Measurements from ENCODE around the gene LARP6.
"Not testable (repeated sequence)": the region's sequence is repeated elsewhere in the genome, so short reads cannot be mapped to it uniquely, and the experiment has no call there.

Gene LARP6

DNA sequence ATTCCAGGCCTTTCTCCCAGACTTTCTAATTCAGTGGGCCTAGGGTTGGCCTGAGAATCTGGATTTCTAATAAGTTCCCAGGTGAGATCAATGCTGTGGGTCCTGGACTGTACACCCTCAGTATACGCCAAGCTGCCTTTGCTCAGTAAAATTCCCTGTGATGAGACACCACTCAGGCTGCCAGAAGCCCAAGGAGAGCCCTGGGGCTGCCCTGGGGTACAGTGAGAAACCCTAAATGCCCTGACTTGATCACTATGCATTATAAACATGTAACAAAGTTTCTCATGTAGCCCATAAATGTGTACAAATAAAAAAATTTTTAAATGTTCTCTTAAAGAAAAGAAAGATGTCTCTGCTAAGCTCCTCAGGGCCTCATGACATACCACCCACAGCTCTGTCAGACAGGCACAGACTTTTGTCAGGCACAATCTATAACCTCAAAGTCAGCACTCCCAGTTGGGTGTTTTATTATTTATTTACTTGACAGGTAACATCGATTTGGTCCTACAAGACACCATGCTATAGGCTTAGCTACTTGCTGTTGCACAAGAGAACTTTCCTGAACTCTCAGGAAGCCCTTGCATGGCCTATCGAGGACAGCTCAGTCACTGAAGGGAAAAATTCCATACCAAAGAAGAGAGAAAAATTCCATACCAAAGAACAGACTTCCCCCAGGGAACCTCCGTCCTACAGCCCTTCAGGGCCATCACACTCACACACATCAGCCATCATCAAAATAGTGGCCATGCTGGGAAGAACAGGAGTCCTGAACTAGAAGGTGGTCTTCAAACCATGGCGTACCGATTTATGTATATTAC, 22.7 kb downstream of the LARP6 start:
- DNase-seq (no peak), ATAC-seq (replicated peaks) (no peak)
- Mint-ChIP-seq H3K4me1 (ENCODE audit: low read depth in 2 of 2) (no peaks in the 10 kb centered on the region), H3K9me3 (no peaks in the 10 kb centered on the region), H3K27me3 (peaks cover 25 to 84% of the 10 kb centered on the region in 2 donors), H3K4me3 (no peak overlapping the region), H3K27ac (no peak overlapping the region), H3K36me3 (ENCODE audit: insufficient read depth) (no peaks in the 10 kb centered on the region)

- H3K27ac Mint-ChIP-seq = no peak overlapping the region
- H3K4me1 Mint-ChIP-seq (ENCODE audit: low read depth in 2 of 2) = no peaks in the 10 kb centered on the region
- peaks cover 26 to 84% of the 10 kb centered on the region in 2 donors for H3K27me3 Mint-ChIP-seq
- ATAC-seq (replicated peaks) (no peak), DNase-seq (no peak)
- H3K36me3 Mint-ChIP-seq (ENCODE audit: insufficient read depth) = no peaks in the 10 kb centered on the region
- no peaks in the 10 kb centered on the region for H3K9me3 Mint-ChIP-seq
- H3K4me3 Mint-ChIP-seq = no peak overlapping the region
Observed at GRCh38 chr15:70830615-70831014, 23.3 kb downstream of the LARP6 start.

DNA sequence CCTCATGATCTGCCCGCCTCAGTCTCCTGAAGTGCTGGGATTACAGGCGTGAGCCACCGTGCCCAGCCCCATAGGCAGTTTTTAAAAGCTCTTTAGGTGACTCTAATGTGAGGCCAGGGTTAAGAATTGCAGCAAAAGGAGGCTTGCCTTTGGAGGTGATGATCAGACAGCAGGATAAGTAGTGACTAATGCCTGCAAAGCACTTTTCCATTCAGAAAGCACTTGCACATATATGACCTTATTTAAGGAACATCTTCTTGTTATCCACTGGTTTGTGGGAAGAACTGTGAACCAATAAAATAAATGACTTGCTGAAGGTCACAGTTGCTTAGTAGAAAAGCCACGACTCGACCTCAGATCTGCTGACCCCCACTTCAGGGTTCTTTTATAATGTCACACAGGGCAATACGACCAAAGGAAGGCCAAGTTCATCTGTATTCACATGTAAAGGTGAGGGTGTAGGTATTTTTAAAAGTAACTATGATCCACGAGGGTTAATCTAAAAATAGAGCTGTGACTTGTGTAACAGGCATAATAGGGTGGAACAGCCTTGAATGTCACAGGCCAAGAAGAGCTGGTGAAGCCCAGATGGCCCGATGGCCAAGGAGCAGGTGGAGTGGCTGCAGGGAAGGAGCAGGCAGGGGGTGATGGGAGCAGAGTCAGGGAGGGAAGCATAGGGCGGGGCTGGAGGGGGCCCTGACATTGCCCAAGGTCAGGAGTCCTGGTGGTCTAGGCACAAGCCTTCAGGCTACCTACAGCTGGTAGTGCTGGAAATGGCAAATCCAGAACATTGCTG, 24.4 kb downstream of the LARP6 start:
- no peak for DNase-seq
- no peaks in the 10 kb centered on the region for H3K4me1 Mint-ChIP-seq (ENCODE audit: low read depth in 2 of 2)
- peaks cover 27 to 84% of the 10 kb centered on the region in 2 donors for H3K27me3 Mint-ChIP-seq
- H3K4me3 Mint-ChIP-seq = no peak overlapping the region
- no peak overlapping the region for H3K27ac Mint-ChIP-seq
- no peaks in the 10 kb centered on the region for H3K9me3 Mint-ChIP-seq
- ATAC-seq (replicated peaks) = no peak
- H3K36me3 Mint-ChIP-seq (ENCODE audit: insufficient read depth) = no peaks in the 10 kb centered on the region

- peaks cover 27 to 77% of the 10 kb centered on the region in 2 donors for H3K27me3 Mint-ChIP-seq
- H3K4me1 Mint-ChIP-seq (ENCODE audit: low read depth in 2 of 2) = no peaks in the 10 kb centered on the region
- DNase-seq = no peak
- H3K4me3 Mint-ChIP-seq = no peak overlapping the region
- H3K9me3 Mint-ChIP-seq = no peaks in the 10 kb centered on the region
- H3K27ac Mint-ChIP-seq = no peak overlapping the region
- no peak for ATAC-seq (replicated peaks)
- no peaks in the 10 kb centered on the region for H3K36me3 Mint-ChIP-seq (ENCODE audit: insufficient read depth)
Observed at GRCh38 chr15:70827721-70828120, 26.2 kb downstream of the LARP6 start.

DNA sequence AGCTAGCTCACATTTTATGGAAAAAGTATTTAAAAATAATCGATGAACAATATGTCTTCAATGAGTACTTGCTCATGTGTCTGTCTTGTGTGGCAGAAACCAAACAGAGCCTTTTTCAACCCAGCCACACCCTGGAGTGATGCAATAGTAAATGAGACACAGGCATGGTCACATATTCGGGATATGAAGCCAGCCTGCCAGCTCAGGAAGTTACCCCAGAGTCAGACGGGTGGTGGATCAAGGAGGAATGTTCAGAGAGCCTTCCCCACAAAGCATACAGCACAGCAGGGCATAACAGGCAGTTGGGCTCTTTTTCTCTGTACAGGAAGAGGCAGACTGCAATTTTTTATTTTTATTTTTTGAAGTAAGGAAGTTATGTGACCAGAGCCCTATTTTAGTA, 27.3 kb downstream of the LARP6 start:
- DNase-seq = no peak
- Mint-ChIP-seq H3K36me3 (ENCODE audit: insufficient read depth) (no peaks in the 10 kb centered on the region), H3K27me3 (peaks cover 27 to 67% of the 10 kb centered on the region in 2 donors), H3K27ac (no peak overlapping the region), H3K9me3 (no peaks in the 10 kb centered on the region), H3K4me1 (ENCODE audit: low read depth in 2 of 2) (no peaks in the 10 kb centered on the region), H3K4me3 (no peak overlapping the region)
- no peak for ATAC-seq (replicated peaks)

- Mint-ChIP-seq H3K9me3 (no peaks in the 10 kb centered on the region), H3K36me3 (ENCODE audit: insufficient read depth) (no peaks in the 10 kb centered on the region), H3K4me1 (ENCODE audit: low read depth in 2 of 2) (no peaks in the 10 kb centered on the region), H3K27ac (no peak overlapping the region), H3K27me3 (peaks cover 27 to 69% of the 10 kb centered on the region in 2 donors), H3K4me3 (no peak overlapping the region)
- DNase-seq = no peak
- no peak for ATAC-seq (replicated peaks)
Observed at GRCh38 chr15:70825841-70826240, 28.1 kb downstream of the LARP6 start.

GRCh38 chr15:70823196-70823595, 30.8 kb downstream of the LARP6 start:
- H3K4me3 Mint-ChIP-seq = no peak overlapping the region
- no peak for ATAC-seq (replicated peaks)
- H3K27ac Mint-ChIP-seq = no peak overlapping the region
- no peaks in the 10 kb centered on the region for H3K36me3 Mint-ChIP-seq (ENCODE audit: insufficient read depth)
- no peaks in the 10 kb centered on the region for H3K9me3 Mint-ChIP-seq
- no peaks in the 10 kb centered on the region for H3K4me1 Mint-ChIP-seq (ENCODE audit: low read depth in 2 of 2)
- DNase-seq = no peak
- peaks cover 17 to 51% of the 10 kb centered on the region in 2 donors for H3K27me3 Mint-ChIP-seq

GRCh38 chr15:70820214-70820613, 33.7 kb downstream of the LARP6 start:
- DNase-seq (no peak), ATAC-seq (replicated peaks) (no peak)
- Mint-ChIP-seq H3K36me3 (ENCODE audit: insufficient read depth) (no peaks in the 10 kb centered on the region), H3K4me1 (ENCODE audit: low read depth in 2 of 2) (no peaks in the 10 kb centered on the region), H3K9me3 (no peaks in the 10 kb centered on the region), H3K27ac (no peak overlapping the region), H3K27me3 (peaks cover under 1 to 23% of the 10 kb centered on the region in 2 donors), H3K4me3 (no peak overlapping the region)

- Mint-ChIP-seq H3K27ac (no peak overlapping the region), H3K27me3 (peaks cover 7 to 13% of the 10 kb centered on the region in 2 donors), H3K9me3 (no peaks in the 10 kb centered on the region), H3K36me3 (ENCODE audit: insufficient read depth) (no peaks in the 10 kb centered on the region), H3K4me3 (no peak overlapping the region), H3K4me1 (ENCODE audit: low read depth in 2 of 2) (no peaks in the 10 kb centered on the region)
- DNase-seq (no peak), ATAC-seq (replicated peaks) (no peak)
Observed at GRCh38 chr15:70818580-70818979, 35.4 kb downstream of the LARP6 start.

DNA sequence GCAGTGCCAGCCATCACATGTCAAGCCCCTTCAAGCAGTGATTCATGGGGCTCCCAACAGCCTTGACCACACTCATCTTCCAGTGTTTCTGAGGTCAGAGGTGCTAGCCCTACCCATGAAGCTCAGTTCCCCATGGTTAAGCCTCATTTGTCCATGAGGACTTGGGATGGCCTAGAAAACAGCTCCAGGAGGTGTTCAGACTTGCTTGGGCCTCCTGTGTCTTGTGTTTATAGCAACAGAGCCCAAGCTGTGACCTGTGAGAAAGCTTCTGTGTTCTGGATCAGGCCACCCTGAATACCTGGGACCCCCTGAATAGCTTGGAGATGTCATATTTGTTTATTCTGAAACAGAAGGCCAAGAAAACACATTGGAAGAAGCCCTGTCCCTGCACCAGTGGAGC, 36.7 kb downstream of the LARP6 start:
- H3K9me3 Mint-ChIP-seq = no peaks in the 10 kb centered on the region
- DNase-seq = no peak

GRCh38 chr15:70815604-70816003, 38.4 kb downstream of the LARP6 start:
- Mint-ChIP-seq H3K27ac (no peak overlapping the region), H3K9me3 (no peaks in the 10 kb centered on the region), H3K27me3 (peaks cover 8 to 13% of the 10 kb centered on the region in 2 donors), H3K4me1 (ENCODE audit: low read depth in 2 of 2) (peaks cover 4 to 5% of the 10 kb centered on the region in 2 donors), H3K36me3 (ENCODE audit: insufficient read depth) (no peaks in the 10 kb centered on the region), H3K4me3 (no peak overlapping the region)
- DNase-seq (no peak), ATAC-seq (replicated peaks) (no peak)

More for the DNA sequence above, 36.7 kb downstream of the LARP6 start:
- Mint-ChIP-seq H3K4me3 (no peak overlapping the region), H3K27me3 (peaks cover 7 to 17% of the 10 kb centered on the region in 2 donors), H3K4me1 (ENCODE audit: low read depth in 2 of 2) (peaks cover 0 to under 1% of the 10 kb centered on the region in 2 donors), H3K27ac (no peak overlapping the region), H3K36me3 (ENCODE audit: insufficient read depth) (no peaks in the 10 kb centered on the region)
- ATAC-seq (replicated peaks) = no peak

DNA sequence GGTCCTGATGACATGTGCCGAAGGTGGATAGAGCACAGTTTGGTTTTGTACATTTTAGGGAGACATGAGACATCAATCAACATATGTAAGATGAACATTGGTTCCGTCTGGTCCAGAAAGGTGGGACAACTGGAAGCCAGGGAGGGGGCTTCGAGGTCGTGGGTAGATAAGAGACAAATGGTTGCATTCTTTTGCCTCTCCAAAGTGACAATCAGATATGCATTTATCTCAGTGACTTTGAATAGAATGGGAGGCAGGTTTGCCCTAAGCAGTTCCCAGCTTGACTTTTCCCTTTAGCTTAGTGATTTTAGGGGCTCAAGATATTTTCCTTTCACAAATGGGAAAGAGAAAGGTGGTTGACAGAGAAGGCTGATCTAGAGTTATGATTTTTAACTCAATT, 38.9 kb downstream of the LARP6 start:
- not testable (repeated sequence) for H3K9me3 Mint-ChIP-seq; H3K36me3 Mint-ChIP-seq (ENCODE audit: insufficient read depth); ATAC-seq (replicated peaks); H3K27ac Mint-ChIP-seq; H3K4me3 Mint-ChIP-seq; H3K4me1 Mint-ChIP-seq (ENCODE audit: low read depth in 2 of 2); DNase-seq
- H3K27me3 Mint-ChIP-seq = peaks cover 14 to 19% of the 10 kb centered on the region in 2 donors

- no peak for ATAC-seq (replicated peaks)
Observed at GRCh38 chr15:70812827-70813364, 41.1 kb downstream of the LARP6 start.

More at GRCh38 chr15:70812827-70813364, 41.1 kb downstream of the LARP6 start:
- Mint-ChIP-seq H3K36me3 (ENCODE audit: insufficient read depth) (no peaks in the 10 kb centered on the region), H3K9me3 (no peaks in the 10 kb centered on the region), H3K4me3 (no peak overlapping the region), H3K27ac (no peak overlapping the region), H3K4me1 (ENCODE audit: low read depth in 2 of 2) (peaks cover 4 to 5% of the 10 kb centered on the region in 2 donors), H3K27me3 (peaks cover 19 to 27% of the 10 kb centered on the region in 2 donors)
- no peak for DNase-seq

Measured in effector memory CD8-positive, alpha-beta T cell (primary cell).